Heart left ventricle (tissue), 16 donors: ENCODE data around the gene DZIP1. TPM values are rescaled to one million over a fixed set of nuclear protein-coding genes. Genes with fewer than 3 reads are reported as not detected.
A peak's percentile ranks its signal among the peaks of the same experiment; 100 is the strongest.

Source experiments
- ATAC-seq, 4 donors: fragments of 200-7000 bp; cut with Tn5 transposase; one replicate each; pipeline ENCODE4 v1.9.1; 2020 to 2022; ENCODE audit warnings: moderate library complexity in 4 of 4, mild to moderate bottlenecking in 3 of 4, moderate number of reproducible peaks in 1 of 4
- DNase-seq, 5 donors: peaks; one replicate each; pipeline ENCODE4 v3.0.0-alpha.2; 2020
- H3K27ac ChIP-seq, 12 donors: fragments of 200-600 bp; sonication (generic) in 4 of 12; one replicate each; pipeline versions ENCODE4 v1.5.0 to v1.8.0; 2016 to 2022; ENCODE audit warnings: mild to moderate bottlenecking in 2 of 12
- H3K27me3 ChIP-seq, 9 donors: fragments of 200-600 bp; sonication (generic) in 2 of 9; one replicate each; pipeline versions ENCODE4 v1.5.1 to v1.8.0; 2016 to 2022; ENCODE audit warnings: mild to moderate bottlenecking in 3 of 9
- H3K36me3 ChIP-seq, 9 donors: fragments of 200-600 bp; sonication (generic) in 2 of 9; one replicate each; pipeline versions ENCODE4 v1.5.0 to v1.8.0; 2018 to 2022; ENCODE audit warnings: mild to moderate bottlenecking in 2 of 9
- H3K4me1 ChIP-seq, 12 donors: fragments of 200-600 bp; sonication (generic) in 4 of 12; one replicate each; pipeline versions ENCODE4 v1.5.0 to v1.8.0; 2016 to 2022; ENCODE audit warnings: mild to moderate bottlenecking in 3 of 12
- H3K4me3 ChIP-seq, 12 donors: fragments of 200-600 bp; sonication (generic) in 4 of 12; one replicate each; pipeline versions ENCODE4 v1.5.0 to v1.8.0; 2017 to 2022; ENCODE audit warnings: mild to moderate bottlenecking in 9 of 12, moderate library complexity in 4 of 12
- H3K9me3 ChIP-seq, 12 donors: fragments of 200-600 bp; sonication (generic) in 4 of 12; one replicate each; pipeline versions ENCODE4 v1.5.0 to v1.8.0; 2016 to 2022; ENCODE audit warnings: mild to moderate bottlenecking in 1 of 12
- POLR2A ChIP-seq, 2 donors: fragments of 450-650 bp; IDR thresholded peaks; one replicate each; pipeline ENCODE4 v1.6.1; 2017; ENCODE audit warnings: antibody characterized with exemption in 2 of 2, mild to moderate bottlenecking in 2 of 2, moderate library complexity in 2 of 2
- WGBS, 4 donors: extraction: QIAGEN DNeasy Blood & Tissue Kit in 2 of 4; methylation state at CpG; one replicate each; pipeline versions ENCODE4 v1.1.5 to v1.1.7; 2013 to 2018; 5-methylcytosine and 5-hydroxymethylcytosine counted together
- intact Hi-C, 10 donors: fragments of 100-400 bp; cut with DNase I; formaldehyde crosslinking; loops; one replicate each; pipeline versions ENCODE4 v1.11.1 to v1.14.2; 2022
- polyA plus RNA-seq, 2 donors: library from polyadenylated mRNA; stranded (reverse); fragments of 200-250 nt; gene quantifications; one replicate each; pipeline ENCODE4 v1.2.3, GENCODE V29; 2013
- total RNA-seq, 9 donors: library from RNA; depleted of rRNA in 2 of 9; stranded (reverse); fragments of >200 nt in 2 of 9; fragmentation: NEBNext Ultra II Directional in 3 of 9; extraction: Animal tissue kit (Norgen Biotek cat#: 25700) in 3 of 9; gene quantifications; one replicate each; pipeline versions ENCODE4 v1.1.0 to v1.2.4, GENCODE V29; 2016 to 2023
- TF ChIP-seq, protein P1 (sequence below), 12 donors: fragments of 200-600 bp; sonication (generic) in 4 of 12; IDR thresholded peaks; one replicate each; pipeline versions ENCODE4 v1.5.0 to v1.8.0; 2018 to 2022; ENCODE audit warnings: antibody characterized with exemption in 12 of 12, mild to moderate bottlenecking in 5 of 12
- donor health status: ischemic (EF 13 %, LVEDD 7.1; RV severe dilation, severe dysfunction).
- donor health status: healthy with polysubstance abuse.
- donor health status: DM: no; HTN: yes; CAD: no.
- donor health status: DM: no; HTN: no; CAD: no.
- donor health status: ischemic (EF 25% LVEDD 6.9; RV normal size, moderate dysfunction).
- donor health status: ischemic (EF 25% LVEDD 5.7; RV mildly dilated, moderate dysfunction).
- donor health status: healthy.
- donor health status: DM: yes; HTN: yes; CAD: no.
- donor health status: ischemic (EF 35%, LVEDD 5.7; RV mildly dilated, moderate dysfunction).
- donor health status: nonischemic (EF 11% LVEDD 7.7; RV severe dilation, severe dysfunction).
- donor health status: DM: yes; HTN: yes; CAD: no.
- donor health status: PGD.
- donor health status: ischemic (EF 29% LVEDD 5.4; RV normal size, mild dysfunction).
- donor health status: nonischemic (EF 23%, LVEDD 6.1; RV moderate dilation, normal function).

The DZIP1 gene
- total and polyA plus RNA-seq, 11 donors, result 1.9 to 6.9 (median 4.2) TPM

DNA sequence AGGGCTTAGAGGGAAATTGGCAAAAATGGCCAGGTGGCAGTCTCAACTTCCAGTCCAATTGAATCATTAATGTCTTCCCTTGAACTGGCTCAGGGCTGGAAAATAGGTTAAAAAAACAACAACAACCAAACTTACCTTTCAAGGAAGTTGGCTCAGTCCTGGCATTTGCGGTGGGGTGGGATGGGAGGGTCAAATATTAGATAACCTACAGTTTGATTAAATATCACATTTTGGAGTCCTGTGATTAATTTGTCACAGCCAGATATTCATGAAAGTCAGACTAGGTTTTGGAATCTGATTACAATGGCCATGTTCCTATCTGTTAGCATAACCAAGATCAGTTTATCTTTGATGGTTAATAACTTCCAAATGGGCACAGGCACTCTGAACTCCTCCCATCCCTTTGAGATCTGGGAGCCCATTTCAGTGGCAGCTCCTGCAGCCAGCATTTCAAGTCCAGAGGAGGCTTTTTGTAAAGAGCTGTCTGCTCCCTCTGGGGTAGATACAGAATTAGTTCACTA lies 7.8 kb upstream of the DZIP1 start:
- H3K4me1 ChIP-seq, result no peaks in the 10 kb centered on the region
- H3K36me3 ChIP-seq, result no peaks in the 10 kb centered on the region
- H3K4me3 ChIP-seq, result no peak overlapping the region
- WGBS, 4 donors, result 42 to 73% (median 65%) methylated on average over 1 of the region's 1 CpG
- DNase-seq (no peak), ATAC-seq (no peak)
- no peak for TF ChIP-seq POLR2A (IDR thresholded peaks at IDR 0.05)
- TF ChIP-seq, protein P1, sequence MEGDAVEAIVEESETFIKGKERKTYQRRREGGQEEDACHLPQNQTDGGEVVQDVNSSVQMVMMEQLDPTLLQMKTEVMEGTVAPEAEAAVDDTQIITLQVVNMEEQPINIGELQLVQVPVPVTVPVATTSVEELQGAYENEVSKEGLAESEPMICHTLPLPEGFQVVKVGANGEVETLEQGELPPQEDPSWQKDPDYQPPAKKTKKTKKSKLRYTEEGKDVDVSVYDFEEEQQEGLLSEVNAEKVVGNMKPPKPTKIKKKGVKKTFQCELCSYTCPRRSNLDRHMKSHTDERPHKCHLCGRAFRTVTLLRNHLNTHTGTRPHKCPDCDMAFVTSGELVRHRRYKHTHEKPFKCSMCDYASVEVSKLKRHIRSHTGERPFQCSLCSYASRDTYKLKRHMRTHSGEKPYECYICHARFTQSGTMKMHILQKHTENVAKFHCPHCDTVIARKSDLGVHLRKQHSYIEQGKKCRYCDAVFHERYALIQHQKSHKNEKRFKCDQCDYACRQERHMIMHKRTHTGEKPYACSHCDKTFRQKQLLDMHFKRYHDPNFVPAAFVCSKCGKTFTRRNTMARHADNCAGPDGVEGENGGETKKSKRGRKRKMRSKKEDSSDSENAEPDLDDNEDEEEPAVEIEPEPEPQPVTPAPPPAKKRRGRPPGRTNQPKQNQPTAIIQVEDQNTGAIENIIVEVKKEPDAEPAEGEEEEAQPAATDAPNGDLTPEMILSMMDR (IDR thresholded peaks at IDR 0.05), result no peak
- H3K27me3 ChIP-seq, result peaks cover 0 to 8% (median 0%) of the 10 kb centered on the region in 9 donors
- no peak overlapping the region for H3K27ac ChIP-seq
- intact Hi-C loops, result loop anchor here in 2 of 10 donors (10.0 kb wide), 2 partner anchors 118 to 148 kb away; no protein-coding TSS in a partner anchor
- H3K9me3 ChIP-seq, result no peaks in the 10 kb centered on the region

DNA sequence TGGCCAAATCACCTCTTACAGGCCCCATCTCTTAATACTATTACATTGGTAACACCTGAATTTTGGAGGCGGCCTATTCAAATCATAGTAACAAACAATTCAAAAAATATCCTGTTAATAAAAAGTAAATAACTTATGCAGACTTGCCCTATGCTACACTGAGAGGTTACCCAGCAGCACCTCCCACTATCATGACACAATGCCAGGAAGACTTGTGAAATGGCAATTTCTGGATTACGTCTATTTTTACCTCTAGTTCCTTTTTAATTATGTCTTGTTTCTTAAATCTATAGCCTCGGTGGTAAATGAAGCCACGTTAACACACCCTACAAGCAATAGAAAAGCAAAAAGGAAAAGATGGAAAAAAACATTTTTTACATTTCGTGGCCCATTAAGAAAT lies 6.2 kb upstream of the DZIP1 start:
- Histone ChIP-seq H3K4me3 (no peak overlapping the region), H3K4me1 (no peaks in the 10 kb centered on the region), H3K36me3 (no peaks in the 10 kb centered on the region), H3K9me3 (no peaks in the 10 kb centered on the region), H3K27me3 (peaks cover 0 to 8% (median 0%) of the 10 kb centered on the region in 9 donors), H3K27ac (no peak overlapping the region)
- TF ChIP-seq POLR2A (IDR thresholded peaks at IDR 0.05), result no peak
- TF ChIP-seq, protein P1 (IDR thresholded peaks at IDR 0.05), result no peak
- DNase-seq (no peak), ATAC-seq (no peak)
- 63 to 77% (median 72%) methylated on average over 5 of the region's 5 CpGs for WGBS, 4 donors
- intact Hi-C loops, result loop anchor here in 2 of 10 donors (10.0 kb wide), 2 partner anchors 116 to 146 kb away; no protein-coding TSS in a partner anchor

DNA sequence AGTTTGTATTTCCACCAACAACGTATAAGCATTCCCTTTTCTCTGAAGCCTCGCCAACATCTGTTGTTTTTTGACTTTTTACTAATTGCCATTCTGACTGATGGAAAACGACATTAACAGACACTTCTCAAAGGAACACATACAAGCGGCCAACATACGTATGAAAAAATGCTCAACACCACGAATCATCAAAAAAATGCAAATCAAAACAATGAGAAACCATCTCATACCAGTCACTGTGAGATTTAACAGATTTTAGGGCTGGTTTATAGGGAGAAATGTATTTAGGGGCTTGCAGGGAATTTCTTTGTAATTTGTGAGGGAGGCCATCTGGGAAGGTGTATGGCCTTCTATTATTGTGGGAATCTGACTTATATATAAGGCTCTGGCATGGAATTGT lies 2.8 kb upstream of the DZIP1 start:
- peaks cover 0 to 20% (median 11%) of the 10 kb centered on the region in 12 donors for H3K4me1 ChIP-seq
- ATAC-seq, result no peak
- H3K4me3 ChIP-seq, result no peak overlapping the region
- 69 to 83% (median 75%) methylated on average over 6 of the region's 6 CpGs for WGBS, 4 donors
- no peaks in the 10 kb centered on the region for H3K9me3 ChIP-seq
- TF ChIP-seq POLR2A (IDR thresholded peaks at IDR 0.05), result no peak
- TF ChIP-seq, protein P1 (IDR thresholded peaks at IDR 0.05), result no peak
- H3K27ac ChIP-seq, result no peak overlapping the region
- intact Hi-C loops, result no loop called here
- DNase-seq, result no peak
- H3K27me3 ChIP-seq, result peaks cover 0 to 30% (median 3%) of the 10 kb centered on the region in 9 donors
- H3K36me3 ChIP-seq, result no peaks in the 10 kb centered on the region

DNA sequence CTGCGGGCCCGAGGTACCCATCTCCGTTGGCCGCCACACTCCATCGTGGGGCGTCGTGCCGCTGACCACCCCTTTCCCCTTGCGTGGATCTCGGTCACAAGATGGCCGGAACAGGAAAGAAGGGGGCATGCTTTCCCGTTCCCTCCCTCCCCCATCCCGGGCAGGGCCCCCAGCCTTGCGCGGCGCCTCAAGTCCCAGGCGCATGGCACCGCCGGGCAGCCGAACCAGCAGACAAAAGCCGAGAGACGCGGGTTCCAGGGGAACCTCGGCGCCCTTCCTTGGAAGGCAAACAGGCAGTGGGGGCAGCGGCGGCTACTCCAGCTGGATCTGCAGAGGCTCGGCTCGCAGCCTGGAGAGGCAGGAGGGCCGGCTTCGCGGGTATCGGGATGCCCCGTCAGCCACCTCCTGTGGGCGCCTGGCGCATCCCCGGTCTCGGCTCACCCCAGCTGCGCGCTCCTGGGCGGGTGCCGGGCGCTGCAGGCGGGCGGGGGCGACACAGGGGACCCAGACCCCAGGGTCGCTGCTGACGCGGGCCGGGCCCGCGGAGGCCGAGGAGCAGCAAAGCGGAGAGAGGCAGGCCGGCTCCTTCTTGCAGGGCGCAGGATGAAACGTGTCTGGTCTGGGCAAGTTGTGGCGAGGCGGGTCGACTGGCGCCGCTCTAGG lies 439 bp downstream of the DZIP1 start:
- Histone ChIP-seq H3K9me3 (no peaks in the 10 kb centered on the region), H3K27me3 (peaks cover 0 to 58% (median 13%) of the 10 kb centered on the region in 9 donors), H3K36me3 (no peaks in the 10 kb centered on the region), H3K27ac (peak overlapping the region in 11 of 12 donors; percentile 42 to 85 (median 64)), H3K4me1 (peaks cover 0 to 31% (median 14%) of the 10 kb centered on the region in 12 donors), H3K4me3 (peak overlapping the region; percentile 55 to 89 (median 66))
- intact Hi-C loops, result no loop called here
- 0 to 2% (median 1%) methylated on average over 35 to 62 of the region's 62 CpGs for WGBS, 4 donors
- peak; percentile 31 to 60 (median 52) for ATAC-seq
- DNase-seq, result peak in 4 of 5 donors; percentile 17 to 61 (median 26)
- TF ChIP-seq, protein P1 (IDR thresholded peaks at IDR 0.05), result no peak
- no peak for TF ChIP-seq POLR2A (IDR thresholded peaks at IDR 0.05)
